HG02970 (cell line): Measurements from ENCODE around the gene CRY2.

Experiments used
- ATAC-seq: cut with Tn5 transposase; IDR thresholded peaks from one replicate; pipeline ENCODE4 v1.9.1; 2021; ENCODE audit warnings: mild to moderate bottlenecking, moderate library complexity, moderate number of reproducible peaks; ENCODE audit not compliant: unreplicated experiment, low FRiP score

CRY2 gene

DNA sequence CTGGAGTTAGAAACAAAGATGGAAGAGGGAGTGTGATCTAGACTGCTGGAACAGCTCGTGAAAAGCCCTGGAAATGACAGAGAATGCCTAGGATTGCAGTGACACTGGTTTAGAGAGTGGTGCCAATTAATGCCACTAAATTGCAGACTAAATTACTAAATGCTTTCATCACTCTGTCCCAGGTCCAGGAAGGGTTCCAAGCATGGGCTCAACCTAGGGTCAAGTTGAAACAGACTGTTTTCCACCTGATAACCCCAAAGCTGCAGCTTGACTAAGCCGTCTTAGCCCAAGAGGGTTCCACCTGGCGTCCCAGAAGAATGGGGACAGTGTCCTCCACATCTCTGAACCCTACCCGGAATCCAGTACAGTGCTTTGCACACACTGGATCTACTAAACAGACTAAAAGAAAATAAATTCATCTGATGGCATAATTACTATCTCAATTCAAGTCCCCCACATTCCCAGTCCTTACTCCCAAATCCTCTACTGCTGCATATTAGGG, 1.1 kb upstream of the CRY2 start:
- ATAC-seq = no peak

DNA sequence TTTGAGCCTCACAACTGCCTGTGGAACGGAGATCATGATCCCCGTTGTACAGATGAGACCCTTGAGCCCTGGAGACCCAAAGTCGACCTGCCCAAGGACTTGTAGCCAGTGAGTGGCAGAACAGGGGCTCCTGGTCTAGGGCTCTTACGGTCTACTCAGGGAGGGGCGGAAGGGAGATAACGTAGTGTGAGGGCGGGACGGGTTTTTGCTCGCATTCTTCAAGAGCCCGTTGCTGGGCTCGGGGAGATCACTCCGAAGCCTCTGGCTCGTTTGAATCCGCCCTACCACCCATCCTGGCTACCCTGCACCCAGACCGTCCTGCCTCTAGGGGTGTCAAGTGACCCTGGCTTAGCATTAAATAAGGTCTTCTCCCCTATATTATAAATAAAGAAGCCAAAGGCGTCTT, 639 bp downstream of the CRY2 start:
- peak; percentile 11 for ATAC-seq

DNA sequence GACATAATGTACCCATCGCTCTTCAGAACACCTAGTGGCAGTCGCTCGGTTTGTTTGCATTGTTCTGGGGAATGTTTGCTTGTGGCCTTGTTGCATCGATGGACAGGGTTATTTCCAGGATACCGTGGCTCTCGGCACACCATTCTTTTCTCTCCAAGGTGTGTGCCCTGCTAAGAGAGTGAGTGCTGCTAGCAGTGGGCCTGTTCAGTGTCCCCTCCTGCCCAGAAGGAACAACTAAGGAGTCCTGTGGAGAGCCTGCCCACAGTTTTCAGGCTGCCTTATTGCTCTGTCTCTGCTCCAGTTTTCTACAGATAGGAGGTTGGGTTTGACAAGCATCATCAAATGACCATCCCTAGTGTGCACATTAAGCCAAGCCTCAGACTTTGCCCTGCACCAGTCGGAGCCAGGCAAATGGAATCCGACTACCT, 1.4 kb downstream of the CRY2 start:
- no peak for ATAC-seq

DNA sequence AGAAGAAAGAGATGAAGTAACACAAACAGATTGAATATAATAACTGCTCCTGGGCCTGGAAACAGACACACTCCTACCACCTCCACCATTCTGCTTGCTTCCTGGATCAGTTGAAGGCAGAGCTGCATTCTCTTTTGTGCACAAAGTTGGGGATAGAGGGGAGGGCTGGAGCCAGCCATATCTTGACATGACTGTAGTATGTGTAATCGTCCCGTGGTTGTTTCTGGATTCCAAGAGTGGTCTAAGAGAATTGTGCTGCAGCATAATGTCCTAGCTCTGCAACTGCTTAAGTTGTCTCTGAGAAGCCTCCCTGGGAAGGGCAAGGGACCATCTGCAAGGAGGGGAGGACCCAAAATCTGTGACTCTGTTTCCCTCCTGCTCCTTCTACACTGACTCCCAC, 3.2 kb downstream of the CRY2 start:
- ATAC-seq = no peak

DNA sequence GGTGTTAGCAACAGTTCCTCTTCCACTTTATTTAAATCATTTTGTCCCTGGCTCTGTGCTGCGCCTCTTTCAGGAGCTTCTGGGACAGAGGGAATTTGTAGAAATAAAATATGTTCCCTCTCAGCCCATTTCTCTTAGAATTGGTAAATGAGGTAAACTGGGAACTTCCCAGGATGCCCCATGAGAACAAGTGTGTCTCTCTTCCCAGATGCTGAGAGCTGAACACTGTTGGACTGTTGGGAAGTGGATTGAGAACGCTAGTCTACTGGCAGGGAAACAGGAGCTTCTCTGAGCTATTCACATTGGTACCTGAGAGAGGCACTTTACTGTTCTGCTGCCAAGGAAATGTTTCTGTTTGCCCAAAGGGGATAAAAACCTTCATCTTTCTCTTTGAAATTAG, 4.0 kb downstream of the CRY2 start:
- no peak for ATAC-seq

DNA sequence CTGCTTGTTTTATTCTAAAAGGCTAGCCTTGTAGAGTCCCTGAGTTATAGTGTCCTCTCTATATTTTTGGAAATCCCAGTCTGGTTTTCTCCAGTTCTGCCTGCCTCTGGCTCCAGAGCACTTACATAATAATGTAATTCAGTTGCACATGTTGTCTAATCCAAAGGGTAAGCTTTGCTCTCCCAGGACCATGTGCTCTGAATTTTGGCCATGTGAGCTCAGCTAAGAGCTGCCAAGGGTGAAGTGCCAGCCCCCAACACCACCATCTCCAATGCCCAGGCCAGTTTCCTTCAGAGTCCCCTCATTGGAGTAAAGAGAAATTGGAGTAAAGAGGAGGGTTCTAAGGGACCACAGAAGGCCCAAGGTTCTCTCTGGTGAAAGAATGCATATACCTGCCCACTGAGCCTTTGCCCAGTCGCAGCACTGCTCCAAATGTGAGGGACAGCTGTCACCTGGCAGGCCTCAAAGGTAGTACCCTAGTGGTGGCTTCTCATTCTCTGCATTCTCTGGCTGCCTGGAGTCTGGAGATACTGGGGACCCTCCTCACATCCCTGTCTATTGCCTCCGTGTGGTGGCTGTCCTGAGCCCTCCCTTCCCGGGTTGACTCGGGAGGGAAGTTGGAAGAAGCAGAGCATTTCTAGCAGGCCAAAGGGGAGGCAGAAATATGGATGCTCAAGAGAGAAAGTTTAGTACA, 4.9 kb downstream of the CRY2 start:
- no peak for ATAC-seq

DNA sequence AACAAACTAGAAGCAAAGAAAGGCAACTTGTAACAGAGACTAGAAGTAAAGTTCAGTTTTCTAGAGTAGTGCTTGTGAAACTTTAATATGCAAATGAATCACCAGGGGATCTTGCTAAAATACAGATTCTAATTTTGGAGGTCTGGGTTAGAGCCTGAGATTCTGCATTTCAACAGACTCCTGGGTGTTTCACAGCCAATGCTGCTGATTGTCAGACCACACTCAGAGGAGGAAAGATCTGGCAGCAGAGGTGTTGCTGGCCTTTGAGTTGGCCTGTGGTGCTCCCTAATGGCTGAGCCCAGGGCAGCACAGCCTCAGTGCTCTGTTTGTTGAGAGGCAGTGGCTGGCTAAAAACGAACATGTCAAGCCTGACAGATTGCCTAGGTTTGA, 5.4 kb downstream of the CRY2 start:
- no peak for ATAC-seq

DNA sequence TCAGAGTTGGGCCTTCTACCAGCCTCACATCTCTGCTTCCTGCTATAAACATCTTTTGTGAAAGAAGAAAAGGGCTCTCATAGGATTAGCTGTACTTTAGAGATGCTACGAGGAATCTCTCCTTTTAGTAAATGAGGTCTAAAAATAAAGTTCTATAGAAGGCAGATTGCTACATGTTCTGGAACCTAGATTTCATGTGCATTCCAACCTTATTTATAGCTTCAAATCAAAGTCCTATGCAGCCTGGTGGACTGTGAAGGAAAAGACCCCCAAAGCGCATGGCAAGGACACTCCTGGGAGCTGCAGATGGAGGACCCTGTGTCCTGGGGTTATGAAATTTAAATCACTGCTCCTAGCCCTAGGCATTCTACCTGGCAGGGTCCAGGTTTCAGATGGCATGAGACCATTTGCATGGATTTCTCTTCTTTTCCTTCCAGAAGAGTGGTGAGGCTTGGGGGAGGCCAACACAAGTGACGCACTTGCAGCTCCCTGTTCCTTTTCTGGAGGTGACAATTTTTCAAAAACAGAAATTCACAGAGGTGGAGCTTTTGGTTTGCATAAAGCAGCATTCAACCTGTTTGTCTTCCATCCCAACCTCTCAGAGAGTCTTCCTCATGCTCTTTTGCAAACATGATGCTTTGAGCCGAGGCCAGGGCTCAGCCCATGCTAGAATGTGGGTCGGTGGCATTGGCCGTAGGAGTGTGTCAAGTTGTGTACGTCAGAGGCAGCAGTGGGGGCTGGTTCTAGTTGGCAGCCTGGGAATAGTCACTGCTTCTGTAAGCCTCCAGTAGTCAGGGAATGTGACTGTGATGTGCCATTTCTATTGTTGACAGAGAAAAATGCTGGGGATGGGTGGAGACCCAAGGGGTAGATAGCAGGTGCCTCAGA, 6.3 kb downstream of the CRY2 start:
- no peak for ATAC-seq

DNA sequence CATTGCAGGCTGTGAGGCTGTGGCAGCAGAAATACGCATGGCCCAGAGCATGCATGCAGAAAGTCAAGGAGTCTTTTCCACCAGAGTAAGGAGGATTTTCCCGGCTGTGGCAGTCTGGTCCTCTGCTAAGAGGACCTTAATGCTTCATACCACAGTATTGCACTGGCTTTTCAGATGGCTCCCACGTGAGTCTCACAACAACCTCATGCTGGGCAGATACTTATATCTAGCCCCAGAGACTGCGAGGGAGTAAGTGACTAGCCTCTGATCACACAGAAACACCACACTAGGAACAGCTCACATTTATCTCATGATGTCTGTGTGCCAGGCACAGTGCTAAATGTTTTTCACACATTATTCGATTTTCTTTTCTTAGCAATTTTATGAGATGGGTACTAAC, 8.0 kb downstream of the CRY2 start:
- ATAC-seq = no peak

DNA sequence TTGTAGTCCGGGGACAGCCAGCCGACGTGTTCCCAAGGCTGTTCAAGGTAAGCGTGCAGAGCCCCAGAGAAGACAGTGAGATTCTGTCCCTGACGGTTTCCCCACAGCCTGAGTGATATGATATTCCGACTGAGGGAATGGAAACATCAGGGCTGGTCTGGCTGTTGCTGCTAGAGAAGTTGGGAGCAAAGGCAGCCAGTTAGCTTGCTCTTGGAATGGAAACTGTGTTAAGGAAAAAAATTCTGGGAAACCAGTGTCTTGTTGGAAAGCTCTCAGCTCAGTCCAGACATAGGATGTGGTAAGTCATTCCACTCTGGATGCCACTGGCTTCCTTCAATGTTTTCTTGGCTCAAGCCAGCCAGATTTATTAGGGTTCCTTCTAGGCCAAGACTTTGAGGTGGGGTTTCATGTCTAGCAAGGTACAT, 8.8 kb downstream of the CRY2 start:
- no peak for ATAC-seq

DNA sequence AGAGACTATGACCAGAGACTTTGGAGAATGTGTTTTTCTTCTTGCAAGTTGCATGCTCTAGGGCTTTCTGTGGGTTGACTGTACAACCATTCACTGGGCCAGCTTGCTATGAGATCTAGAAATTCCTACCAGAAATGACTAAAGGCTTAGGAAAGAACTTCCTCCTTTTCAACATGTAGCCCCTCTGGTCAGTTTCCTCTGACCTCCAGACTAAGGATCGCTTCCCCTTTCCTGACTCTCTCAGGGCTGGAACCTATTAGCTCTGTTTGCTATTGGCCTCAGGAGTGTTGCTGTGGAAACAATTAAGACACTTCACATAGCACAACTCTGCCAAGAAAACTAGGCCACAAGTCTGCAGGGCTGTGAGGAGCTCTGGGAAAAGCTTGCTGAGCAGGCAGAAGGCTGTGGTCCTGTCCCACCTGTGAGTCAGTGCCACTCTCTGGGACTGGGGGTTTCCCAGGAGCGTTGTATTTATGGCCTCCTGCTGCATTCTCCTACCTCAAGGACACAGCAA, 10.7 kb downstream of the CRY2 start:
- no peak for ATAC-seq

DNA sequence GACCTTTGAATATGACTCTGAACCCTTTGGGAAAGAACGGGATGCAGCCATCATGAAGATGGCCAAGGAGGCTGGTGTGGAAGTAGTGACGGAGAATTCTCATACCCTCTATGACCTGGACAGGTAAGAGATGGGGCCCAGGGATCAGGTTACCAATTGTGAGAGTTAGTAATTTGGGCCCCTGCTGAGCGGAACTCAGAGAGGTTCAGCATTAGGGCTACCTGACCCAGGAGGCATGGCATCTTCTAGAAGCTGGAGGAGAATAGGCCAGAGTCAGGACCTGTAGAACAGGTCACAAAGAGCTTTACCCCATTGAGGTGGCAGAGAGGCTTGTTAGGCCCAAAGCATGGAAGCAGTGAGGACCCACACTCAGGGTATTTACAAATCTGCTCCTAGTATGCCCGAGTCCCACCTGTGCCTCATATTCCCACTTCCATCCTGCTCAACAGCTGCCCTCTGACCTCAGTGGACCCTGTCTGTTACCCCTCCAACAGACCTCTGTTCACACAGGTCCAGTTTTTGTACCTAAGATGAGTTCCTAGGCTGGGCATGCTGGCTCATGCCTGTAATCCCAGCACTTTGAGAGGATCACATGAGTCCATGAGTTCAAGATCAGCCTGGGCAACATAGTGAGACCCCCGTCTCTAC, 11.6 kb downstream of the CRY2 start:
- no peak for ATAC-seq

DNA sequence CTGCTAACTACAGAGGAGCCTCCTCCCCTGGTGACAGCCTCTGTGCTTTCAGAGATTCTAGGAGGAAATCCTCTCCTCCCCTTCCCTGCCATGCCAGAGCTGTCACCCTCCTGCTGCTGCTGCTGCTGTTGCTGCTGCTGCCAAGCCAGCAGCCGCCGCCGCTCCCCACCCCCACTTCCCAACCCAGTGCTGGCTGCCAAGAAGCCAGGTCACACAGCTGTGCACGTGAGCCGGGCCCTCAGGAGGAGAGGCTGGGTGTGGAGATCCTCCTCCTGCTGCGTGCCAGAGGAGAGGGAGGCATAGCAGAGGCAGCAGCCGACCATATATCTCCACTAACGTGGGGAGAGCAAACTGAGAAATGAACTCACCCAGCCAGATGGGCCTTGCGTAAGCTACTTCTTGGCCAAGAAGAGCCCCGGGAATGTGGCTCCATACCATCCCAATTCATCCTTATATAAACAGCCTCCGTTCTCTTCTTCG, 12.4 kb downstream of the CRY2 start:
- ATAC-seq = no peak

DNA sequence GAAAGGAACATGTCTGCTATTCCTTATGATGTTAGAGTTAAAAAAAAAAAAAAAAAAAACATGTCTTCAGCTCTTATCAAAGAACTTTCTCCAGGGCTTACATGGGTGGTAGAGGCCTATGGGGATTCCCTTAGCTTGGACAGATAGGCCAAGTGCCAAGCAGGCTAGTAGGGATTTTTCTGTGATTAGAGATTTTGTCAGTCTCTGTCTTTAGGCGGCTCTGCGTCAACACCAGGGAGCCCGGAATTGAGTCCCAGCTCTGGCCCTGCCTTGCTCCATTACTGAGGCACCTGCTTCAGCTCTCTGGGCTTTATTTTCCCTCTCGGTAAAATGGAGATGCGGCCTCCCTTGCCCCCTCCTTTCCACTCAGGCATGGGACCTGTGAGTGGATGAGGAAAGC, 13.1 kb downstream of the CRY2 start:
- ATAC-seq = no peak

DNA sequence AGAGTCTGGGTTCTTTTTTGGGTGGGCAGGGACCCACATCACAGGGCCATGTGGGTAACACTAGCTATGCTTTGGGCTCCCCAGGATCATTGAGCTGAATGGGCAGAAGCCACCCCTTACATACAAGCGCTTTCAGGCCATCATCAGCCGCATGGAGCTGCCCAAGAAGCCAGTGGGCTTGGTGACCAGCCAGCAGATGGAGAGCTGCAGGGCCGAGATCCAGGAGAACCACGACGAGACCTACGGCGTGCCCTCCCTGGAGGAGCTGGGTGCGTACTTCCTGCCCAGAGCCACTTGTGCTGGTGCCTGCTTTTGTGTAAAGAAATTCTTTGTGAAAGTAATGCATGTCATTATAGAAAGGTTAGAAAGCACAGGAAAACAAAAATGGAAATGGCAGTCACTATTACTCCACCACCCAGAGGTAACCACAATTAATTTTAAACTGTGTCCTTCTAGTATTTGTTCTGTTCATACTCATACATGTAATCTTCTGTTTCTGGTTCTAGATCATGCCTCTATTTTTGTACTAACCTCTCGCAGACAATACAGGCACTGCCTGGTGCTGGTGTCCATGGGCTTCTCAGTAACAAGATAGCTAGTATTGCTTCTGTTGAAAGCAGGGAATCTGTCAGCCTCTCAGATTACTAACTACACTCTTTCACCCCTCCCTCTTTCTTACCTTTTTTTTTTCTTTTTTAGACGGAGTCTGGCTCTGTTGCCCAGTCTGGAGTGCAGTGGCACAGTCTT, 13.7 kb downstream of the CRY2 start:
- no peak for ATAC-seq

DNA sequence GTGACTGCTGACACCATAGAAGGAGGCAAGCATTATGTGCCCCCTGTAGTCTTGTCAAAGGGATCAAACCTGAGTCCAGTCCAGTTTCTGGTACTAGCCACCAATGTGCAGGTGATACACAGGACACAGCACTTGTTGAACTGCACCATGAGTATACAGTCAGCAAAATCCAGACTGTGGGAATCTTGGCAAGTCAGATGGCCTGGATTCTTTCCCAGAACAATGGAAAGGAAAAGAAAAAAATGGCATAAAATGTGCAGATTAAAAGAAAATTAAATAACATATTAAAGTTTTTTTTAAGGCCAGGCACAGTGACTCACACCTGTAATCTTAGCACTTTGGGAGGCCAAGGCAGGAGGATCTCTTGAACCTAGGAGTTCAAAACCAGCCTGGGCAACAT, 16.8 kb downstream of the CRY2 start:
- no peak for ATAC-seq

DNA sequence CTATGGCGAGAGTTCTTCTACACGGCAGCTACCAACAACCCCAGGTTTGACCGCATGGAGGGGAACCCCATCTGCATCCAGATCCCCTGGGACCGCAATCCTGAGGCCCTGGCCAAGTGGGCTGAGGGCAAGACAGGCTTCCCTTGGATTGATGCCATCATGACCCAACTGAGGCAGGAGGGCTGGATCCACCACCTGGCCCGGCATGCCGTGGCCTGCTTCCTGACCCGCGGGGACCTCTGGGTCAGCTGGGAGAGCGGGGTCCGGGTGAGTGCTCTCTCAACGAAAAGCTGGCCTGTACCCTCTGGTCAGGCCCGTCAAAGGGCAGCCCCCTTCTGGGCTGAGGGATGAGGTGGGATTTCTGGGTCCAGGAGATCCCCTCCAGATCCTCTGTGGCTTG, 22.3 kb downstream of the CRY2 start:
- ATAC-seq = no peak

DNA sequence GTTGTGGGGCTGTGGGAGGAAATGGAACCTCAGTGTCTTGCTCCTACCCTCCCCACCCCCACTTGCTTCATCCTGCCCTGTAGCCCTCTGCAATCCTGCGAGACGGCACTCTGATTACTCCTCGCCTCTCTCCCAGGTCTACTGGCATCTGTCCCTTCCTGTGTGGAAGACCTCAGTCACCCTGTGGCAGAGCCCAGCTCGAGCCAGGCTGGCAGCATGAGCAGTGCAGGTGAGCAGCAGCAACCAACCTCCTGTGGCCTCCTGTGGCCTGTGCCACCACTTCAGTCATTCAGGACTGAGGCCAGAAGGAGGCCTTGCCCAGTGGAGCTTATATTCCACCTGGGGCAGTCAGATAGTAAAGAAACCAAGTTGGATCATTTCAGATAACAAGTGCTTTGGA, 23.4 kb downstream of the CRY2 start:
- no peak for ATAC-seq

DNA sequence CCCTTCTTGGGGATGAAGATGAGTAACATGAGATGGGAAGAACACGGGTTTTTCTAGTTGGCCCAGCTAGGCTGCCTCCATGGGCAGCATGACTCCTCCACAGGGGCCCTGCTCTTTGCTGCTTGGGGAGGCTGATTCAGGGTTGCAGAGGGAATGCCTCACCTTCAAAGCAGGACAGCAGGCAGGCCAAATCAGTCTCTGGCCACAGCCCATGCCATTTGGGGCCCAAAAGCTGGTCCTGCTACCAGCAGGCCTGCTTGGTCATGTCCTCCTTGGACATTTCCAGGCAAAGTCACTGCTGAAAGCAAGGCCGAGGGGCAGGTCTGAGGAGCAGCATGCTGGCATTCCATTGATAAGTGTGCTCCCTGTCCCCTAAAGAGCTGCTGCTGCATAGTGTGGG, 24.4 kb downstream of the CRY2 start:
- ATAC-seq = no peak

DNA sequence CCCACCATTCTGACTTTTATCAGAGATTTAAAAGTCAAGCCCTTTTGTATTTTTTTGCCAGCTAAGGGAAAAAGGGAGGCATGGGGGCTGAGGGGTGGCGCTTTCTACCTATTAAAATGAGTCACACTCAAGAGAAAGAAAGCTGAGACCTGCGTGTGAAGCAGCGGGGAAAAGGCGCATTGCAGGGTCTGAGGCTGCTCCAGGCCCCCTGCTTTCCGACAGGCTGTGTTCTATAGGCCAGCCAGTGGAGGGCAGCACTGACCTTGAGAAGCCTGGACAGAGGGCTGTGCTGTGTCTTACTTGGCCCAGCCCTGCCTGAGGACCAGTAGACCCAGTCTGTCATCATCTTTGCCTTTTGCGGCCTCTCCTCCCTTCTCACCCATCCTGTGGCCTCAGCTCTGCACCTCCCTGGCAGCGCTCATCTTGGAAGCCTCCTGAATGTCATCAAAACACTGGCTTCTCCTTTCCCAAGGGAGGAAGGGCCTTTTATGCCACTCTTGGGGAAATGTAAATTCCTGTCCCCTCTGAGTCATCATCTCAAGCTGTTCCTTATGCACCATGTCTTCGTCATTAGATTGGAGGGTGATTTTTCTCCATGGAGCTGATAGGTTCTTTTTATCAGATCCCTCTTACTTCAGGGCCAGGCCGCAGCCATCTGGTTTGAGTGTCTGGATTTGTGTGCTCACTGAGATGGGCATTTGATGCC, 25.5 kb downstream of the CRY2 start:
- no peak for ATAC-seq
